Fibroblast of gingiva (primary cell): ENCODE data around the gene KMT5B.
A peak's percentile ranks its signal among the peaks of the same experiment; 100 is the strongest.
"Not testable (repeated sequence)": the region's sequence is repeated elsewhere in the genome, so short reads cannot be mapped to it uniquely, and the experiment has no call there.

Experiments
- DNase-seq: peaks from one replicate; pipeline ENCODE4 v3.0.0-alpha.2; 2011; ENCODE audit warnings: low read depth

Gene KMT5B

GRCh38 chr11:68213135-68213515 lies at the start of gene KMT5B:
Gene KMT5B (minus strand): TSS chr11:68213296. CDS start chr11:68190076, 23,220 bp downstream.
- DNase-seq: no peak

DNA sequence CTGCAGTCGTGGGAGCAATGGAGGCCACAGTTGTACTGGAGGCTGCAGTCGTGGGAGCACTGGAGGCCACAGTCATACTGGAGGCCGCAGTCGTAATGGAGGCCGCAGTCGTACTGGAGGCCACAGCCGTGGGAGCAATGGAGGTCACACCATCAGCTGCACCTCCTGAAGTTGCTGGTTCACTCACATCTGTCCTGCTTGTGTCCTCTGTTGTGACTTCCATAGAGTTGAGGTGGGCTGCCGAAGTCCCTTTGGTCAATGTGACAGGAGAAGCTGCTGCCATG lies 49.4 kb upstream of the KMT5B start:
- DNase-seq: no peak

- no peak for DNase-seq
These were observed 48.9 kb upstream of the KMT5B start for GRCh38 chr11:68261749-68262543.

GRCh38 chr11:68261006-68261405 lies 47.9 kb upstream of the KMT5B start:
- DNase-seq: no peak

- no peak for DNase-seq
These were observed 47.4 kb upstream of the KMT5B start for GRCh38 chr11:68260484-68260883.

DNA sequence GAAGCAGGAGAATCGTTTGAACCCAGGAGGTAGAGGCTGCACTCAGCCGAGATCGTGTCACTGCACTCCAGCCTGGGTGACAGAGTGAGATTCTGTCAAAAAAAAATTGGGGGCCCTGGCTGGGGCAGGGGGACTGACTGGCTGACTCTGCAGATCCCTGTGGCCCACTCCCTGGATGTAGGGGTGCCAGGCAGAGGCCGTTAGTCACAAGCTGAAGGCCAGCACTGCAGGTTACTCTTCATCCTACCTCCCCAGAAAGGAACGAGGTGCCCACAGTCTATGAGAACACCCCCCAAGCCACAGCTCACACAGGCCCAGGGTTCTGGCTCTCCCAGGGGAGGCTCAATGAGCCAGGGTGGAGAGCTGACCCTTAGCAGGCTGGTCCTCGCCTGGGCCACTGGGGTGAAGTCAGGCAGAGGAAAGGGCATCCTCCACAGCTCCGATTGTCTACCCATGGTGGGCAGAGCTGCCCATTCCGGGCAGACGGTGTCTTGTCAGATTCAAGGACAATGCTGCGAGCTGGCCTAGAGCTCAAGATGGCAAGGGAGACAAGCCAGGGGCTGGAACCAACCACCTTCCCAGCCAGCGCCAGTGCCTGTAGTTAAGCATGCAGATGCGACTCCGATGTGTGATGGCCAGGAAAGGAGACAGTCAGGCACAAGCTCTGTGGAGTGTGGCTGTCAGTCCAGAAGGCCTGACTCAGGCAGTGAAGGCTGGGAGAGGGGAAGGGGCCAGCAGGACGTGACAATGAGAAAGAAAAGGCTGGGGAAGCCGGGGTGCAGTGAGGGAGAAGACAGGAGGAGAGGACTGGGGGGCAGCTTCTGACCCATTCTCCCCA lies 46.2 kb upstream of the KMT5B start:
- DNase-seq: no peak

- no peak for DNase-seq
These were observed 45.3 kb upstream of the KMT5B start for GRCh38 chr11:68258363-68258765.

- peak; percentile 87 for DNase-seq
These were observed 44.6 kb upstream of the KMT5B start for GRCh38 chr11:68257477-68258362.

- peak; percentile 24 for DNase-seq
These were observed 43.2 kb upstream of the KMT5B start for GRCh38 chr11:68256331-68256741.

DNA sequence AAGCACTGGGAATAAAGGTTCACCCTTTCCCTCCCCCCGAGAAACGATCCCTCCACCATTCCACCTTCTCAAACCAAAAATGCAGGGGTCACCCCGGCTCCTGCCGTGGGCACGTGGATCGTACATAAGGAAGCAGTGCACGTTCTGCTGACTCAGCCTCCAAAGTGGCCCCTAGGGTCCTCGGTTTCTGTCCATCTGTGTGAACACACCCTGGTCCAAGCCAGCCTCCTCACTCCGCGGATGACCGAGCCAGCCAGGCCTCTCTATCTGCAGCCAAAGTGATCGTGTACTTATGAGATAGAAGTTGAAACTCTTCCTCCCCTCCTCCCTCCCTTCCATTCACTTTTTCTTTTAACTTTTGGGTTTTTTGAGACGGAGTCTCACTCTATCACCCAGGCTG lies 42.4 kb upstream of the KMT5B start:
- DNase-seq: no peak

DNA sequence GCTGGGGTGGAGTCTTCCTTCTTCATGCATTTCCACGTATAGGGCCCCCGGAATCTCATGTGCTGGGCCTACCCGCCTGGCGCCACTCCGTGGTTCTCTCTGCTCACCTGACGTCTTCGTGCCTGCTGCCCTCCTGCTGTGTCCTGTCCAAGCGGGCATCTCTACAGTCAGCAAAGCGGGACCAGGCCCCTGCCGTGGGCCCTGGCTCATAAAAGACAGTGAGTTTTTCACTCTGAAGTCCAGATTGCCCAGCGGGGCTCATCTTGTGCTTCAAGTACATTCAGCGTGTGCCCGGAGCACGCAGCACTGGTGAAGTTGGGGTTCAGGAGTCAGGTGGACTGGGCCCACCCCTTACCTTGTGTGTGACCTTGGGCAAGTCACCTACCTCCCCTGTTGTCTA lies 41.3 kb upstream of the KMT5B start:
- no peak for DNase-seq

DNA sequence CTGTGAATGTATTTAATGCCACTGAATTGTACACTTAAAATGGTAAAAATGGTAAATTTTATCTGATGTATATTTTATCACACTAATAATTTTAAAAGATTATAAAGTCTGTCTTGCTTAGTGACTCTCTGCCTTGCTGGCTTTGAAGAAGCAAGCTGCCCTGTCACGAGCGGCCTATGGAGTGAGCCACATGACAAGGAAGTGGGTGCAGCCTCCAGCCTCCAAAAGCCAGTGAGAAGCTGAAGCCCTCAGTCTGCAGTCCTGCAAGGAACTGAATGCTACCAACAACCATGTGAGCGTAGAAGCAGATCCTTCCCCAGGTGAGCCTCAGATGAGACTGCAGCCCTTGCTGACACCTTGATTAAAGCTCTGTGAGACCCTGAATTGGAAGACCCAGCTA lies 38.7 kb upstream of the KMT5B start:
- no peak for DNase-seq

GRCh38 chr11:68244912-68245311 lies 31.8 kb upstream of the KMT5B start:
- not testable (repeated sequence) for DNase-seq

GRCh38 chr11:68243847-68244246 lies 30.8 kb upstream of the KMT5B start:
- not testable (repeated sequence) for DNase-seq

- DNase-seq: no peak
These were observed 29.5 kb upstream of the KMT5B start for GRCh38 chr11:68242616-68243015.

DNA sequence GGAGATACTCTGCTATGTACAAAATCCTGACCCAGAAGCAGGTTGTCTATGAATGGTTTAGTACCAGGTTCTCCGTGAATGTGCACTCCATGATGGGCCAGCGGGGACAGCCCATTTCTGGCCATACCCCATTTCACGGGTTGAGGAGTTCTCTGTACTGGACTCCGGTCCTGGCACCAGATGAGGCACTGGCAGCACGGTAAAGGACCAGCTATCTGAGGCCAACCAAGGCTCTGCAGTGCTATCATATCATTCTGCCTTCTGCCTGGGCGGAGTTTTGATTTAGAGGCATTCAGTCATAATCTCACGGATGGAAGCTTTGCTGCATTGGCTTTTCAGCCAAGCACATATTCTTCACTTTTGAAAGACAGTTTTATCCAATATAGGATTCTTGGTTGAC lies 18.5 kb upstream of the KMT5B start:
- no peak for DNase-seq

GRCh38 chr11:68229601-68230000 lies 16.5 kb upstream of the KMT5B start:
- DNase-seq: no peak

DNA sequence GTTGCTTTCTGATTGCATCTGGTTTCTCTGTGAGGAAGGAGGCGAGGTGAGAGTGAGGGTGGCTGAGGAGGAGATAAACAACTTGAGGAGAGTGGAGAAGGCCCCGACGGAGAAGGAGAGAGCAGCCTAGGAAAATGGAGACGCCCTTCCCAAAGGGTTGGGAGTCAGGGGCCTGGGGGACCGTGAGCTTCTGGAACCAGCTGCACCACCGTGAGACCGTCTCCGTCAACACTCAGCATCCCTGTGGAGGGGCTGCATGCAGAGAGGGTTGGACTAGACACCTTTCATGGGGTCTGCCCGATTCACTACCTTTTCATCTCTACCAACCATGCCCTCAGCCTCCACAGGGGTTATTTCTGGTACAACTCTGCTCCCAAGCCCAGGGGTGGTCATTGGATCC lies 13.3 kb upstream of the KMT5B start:
- DNase-seq: no peak

DNA sequence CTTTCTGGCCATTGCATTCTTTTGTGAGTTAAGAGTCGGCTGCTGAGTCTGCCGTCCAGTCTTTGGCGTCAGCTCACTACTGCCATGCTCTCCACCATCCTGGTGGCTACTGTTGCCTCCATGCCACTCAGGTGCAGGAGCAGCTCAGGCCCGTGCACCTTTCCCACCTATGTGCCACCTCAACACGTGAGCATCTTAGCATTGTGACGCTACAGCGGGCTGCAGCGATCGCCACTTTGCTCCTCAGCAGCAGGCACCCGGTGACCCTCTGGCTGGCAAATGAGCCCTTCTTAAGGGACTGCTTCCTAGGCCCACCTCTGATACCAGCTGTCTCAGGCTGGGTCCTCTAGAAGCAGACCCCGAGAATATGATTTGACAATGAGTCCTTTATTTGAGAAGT lies 11.5 kb upstream of the KMT5B start:
- no peak for DNase-seq

GRCh38 chr11:68223275-68223674 lies 10.2 kb upstream of the KMT5B start:
- DNase-seq: no peak

- no peak for DNase-seq
These were observed 8.3 kb upstream of the KMT5B start for GRCh38 chr11:68221406-68221805.

DNA sequence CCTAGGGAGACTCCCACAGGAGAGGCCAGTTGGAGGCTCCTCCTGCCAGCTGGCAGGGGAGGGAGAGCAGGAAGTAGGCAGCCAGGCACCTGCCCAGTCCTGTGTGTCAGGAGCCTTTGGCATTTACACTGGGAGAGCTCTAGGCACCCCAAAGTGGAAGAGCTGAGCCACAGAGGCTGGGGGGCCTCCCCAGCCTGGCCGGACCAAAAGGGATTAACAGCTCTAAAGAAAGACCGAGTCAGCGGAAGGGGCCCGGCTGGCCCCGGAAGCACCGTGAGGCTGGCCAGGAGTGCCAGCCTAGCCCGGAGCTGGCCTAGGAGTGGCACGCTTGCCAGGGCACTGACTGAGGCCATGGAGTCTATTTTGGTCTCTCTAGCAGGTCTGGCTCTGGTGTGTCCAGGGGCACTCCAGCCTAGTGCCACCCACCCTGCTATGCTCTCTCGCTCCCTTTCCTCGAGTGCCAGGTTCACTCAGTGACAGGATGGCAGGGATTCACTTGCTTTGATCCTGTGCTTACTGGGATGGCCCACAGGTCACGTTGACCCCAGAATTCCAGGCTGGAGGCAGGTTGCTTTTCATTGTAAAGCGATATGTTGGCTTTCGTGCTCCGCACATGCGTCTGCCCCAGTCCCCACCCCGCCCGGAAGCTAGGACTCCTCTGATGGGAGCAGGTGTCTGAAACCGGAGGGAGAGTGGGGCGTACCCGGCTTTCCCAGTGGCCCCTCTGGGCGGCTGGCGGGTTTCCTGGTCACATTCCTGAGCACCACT lies 3.3 kb upstream of the KMT5B start:
- no peak for DNase-seq
